ENCODE data around the gene TACR1. TPM values are rescaled to one million over a fixed set of nuclear protein-coding genes. Genes with fewer than 3 reads are reported as not detected.
A peak's percentile ranks its signal among the peaks of the same experiment; 100 is the strongest.

The TACR1 gene
- total and polyA plus RNA-seq, 2 of the 13 experiments (the other 11 are each of a cell fraction or from before 2014, with no cell fraction given), result not detected

- no peak for TF ChIP-seq MAF1 (CRISPR knock-in tag; IDR thresholded peaks at IDR 0.05; ENCODE audit: borderline replicate concordance)
- no peak for TF ChIP-seq KDM5B (CRISPR knock-in tag; IDR thresholded peaks at IDR 0.05; ENCODE audit: borderline replicate concordance)
- TF ChIP-seq ZBTB37 (CRISPR knock-in tag; IDR thresholded peaks at IDR 0.05), result no peak
- no peak for TF ChIP-seq ZNF232 (CRISPR knock-in tag; IDR thresholded peaks at IDR 0.05; ENCODE audit: borderline replicate concordance)
- no peak for TF ChIP-seq MXD1 (CRISPR knock-in tag; IDR thresholded peaks at IDR 0.05)
- peak; percentile 36; the same call in 1 of the 2 replicates for TF ChIP-seq SALL1 (CRISPR knock-in tag; IDR thresholded peaks at IDR 0.05)
- peak; percentile 88 for TF ChIP-seq CTCF (CRISPR knock-in tag; IDR thresholded peaks at IDR 0.05)
- no peak for TF ChIP-seq TRIM22 (IDR thresholded peaks at IDR 0.05)
- 0 out of 2 replicates have a peak, but pooled peaks have one; percentile 21 for TF ChIP-seq TARDBP (CRISPR knock-in tag; IDR thresholded peaks at IDR 0.05)
- no peak for TF ChIP-seq POLR2AphosphoS5 (IDR thresholded peaks at IDR 0.05; ENCODE audit: low read depth, low read length)
- TF ChIP-seq ZNF382 (CRISPR knock-in tag; IDR thresholded peaks at IDR 0.05; ENCODE audit: borderline replicate concordance), result no peak
- no peak for TF ChIP-seq ZBTB26 (CRISPR knock-in tag; IDR thresholded peaks at IDR 0.05; ENCODE audit: borderline replicate concordance)
- TF ChIP-seq ZBTB25 (CRISPR knock-in tag; IDR thresholded peaks at IDR 0.05), result no peak
- no peak for TF ChIP-seq XBP1 (CRISPR knock-in tag; IDR thresholded peaks at IDR 0.05)
- no peak for TF ChIP-seq EP300 (IDR thresholded peaks at IDR 0.05; ENCODE audit: low read depth in 2 of 2, low read length in 2 of 2)
- TF ChIP-seq EP300 (CRISPR knock-in tag; IDR thresholded peaks at IDR 0.05; ENCODE audit: borderline replicate concordance), result no peak
- TF ChIP-seq SOX6 (IDR thresholded peaks at IDR 0.05), result no peak
- no peak for TF ChIP-seq SOX6 (CRISPR knock-in tag; IDR thresholded peaks at IDR 0.05)
- no peak; the same call in 1 of the 2 replicates for TF ChIP-seq SIX1 (CRISPR knock-in tag; IDR thresholded peaks at IDR 0.05; ENCODE audit: borderline replicate concordance)
- no peak for TF ChIP-seq ZNF343 (CRISPR knock-in tag; IDR thresholded peaks at IDR 0.05)
- no peak for TF ChIP-seq HCFC1 (IDR thresholded peaks at IDR 0.05; ENCODE audit: low read depth, low read length)
- no peak for TF ChIP-seq ZNF883 (CRISPR knock-in tag; IDR thresholded peaks at IDR 0.05; ENCODE audit: not compliant biosample characterization)
- TF ChIP-seq ZNF17 (CRISPR knock-in tag; IDR thresholded peaks at IDR 0.05), result no peak
- TF ChIP-seq SMC3 (IDR thresholded peaks at IDR 0.05; ENCODE audit: low read length), result peak; percentile 84
- no peak for TF ChIP-seq RXRA (CRISPR knock-in tag; IDR thresholded peaks at IDR 0.05)
Observed at GRCh38 chr2:75053484-75054112, 145.7 kb downstream of the TACR1 start (continued).
